GM19043 (cell line): Measurements from ENCODE around the gene PMP22.

Experiments
- ATAC-seq: cut with Tn5 transposase; IDR thresholded peaks from one replicate; pipeline ENCODE4 v1.9.1; 2021; ENCODE audit warnings: low read depth; ENCODE audit not compliant: unreplicated experiment

The PMP22 gene

GRCh38 chr17:15278380-15278779, 13.3 kb upstream of the PMP22 start:
- ATAC-seq, result no peak

GRCh38 chr17:15274017-15274416, 8.9 kb upstream of the PMP22 start:
- no peak for ATAC-seq

DNA sequence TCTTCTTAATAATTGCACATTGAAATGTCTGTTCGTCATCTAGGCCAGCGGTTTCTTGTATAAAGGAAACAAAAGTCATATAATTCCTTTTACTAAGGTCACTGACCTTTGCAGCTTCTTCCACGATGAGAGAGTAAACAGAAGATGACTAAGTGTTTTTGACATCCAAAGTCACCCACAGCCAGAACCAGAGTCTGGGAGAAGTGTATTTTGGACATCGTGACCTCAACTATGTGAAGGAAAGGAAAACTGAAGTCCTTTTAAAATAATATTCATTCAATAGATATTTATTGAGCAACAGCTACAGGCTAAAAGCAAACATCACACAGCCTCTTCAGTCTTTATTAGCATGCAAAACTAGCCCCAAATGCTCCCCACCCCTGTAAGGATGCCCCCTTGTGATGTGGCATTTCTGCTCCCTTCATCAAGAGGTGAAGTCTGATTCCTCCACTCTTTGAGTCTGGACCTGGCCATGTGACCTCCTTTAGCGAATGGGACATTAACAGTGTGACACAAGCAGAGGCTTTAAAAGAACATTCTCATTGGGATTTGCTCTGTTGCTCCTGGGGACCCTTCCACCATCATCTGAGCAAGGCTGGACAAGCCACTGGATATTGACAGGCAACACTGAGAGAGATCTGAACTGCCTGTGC, 8.1 kb upstream of the PMP22 start:
- no peak for ATAC-seq

GRCh38 chr17:15271741-15272140, 6.6 kb upstream of the PMP22 start:
- ATAC-seq, result no peak

DNA sequence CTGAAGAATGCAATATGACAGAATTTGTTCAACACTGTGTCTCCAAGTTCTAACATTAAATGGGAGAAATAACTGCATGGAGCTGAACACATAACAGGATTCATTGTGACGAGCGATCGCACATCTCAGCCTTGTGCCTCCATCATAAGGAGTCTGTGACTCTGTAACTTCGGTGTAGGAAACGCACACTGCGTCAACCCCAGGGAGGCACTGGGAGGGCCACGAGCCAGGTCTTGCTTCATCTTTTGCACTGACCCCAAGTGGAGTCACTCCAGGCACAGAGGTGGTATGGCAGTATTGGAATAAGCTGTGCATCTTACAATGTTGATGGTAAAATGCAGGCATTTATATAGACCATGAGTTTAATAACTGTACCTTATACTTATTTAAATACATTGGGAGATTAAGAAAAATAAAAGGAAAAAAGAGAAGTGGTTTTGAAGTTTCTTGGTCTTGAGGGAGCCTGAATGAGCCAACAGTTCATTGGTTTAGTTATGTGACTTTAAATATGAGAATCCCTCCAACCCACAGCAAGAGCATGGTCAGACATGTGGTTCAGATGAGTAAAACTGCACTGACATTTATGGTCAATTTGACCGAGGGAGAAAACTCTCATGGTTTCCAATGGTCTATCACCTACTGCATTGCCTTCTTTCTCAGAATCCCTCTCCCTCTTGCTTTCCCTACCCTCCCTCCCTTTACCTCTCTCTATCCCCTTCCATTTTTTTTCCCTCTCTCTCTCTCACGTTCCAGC, 5.7 kb upstream of the PMP22 start:
- no peak for ATAC-seq

DNA sequence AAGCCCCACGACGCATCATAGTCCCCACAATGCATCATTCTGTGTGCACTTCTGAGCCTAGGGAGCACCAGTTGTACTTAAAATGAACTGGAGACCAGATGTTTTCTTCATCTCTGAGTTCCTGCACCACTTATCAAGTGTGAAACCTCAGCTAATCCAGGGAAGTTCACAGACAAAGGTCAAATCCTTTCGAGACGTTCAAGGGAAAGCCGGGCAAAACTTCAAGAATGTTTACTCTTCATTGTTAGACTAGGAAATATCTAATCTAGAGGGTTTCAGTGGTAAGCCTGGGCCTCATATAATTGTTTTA, 4.6 kb upstream of the PMP22 start:
- no peak for ATAC-seq

DNA sequence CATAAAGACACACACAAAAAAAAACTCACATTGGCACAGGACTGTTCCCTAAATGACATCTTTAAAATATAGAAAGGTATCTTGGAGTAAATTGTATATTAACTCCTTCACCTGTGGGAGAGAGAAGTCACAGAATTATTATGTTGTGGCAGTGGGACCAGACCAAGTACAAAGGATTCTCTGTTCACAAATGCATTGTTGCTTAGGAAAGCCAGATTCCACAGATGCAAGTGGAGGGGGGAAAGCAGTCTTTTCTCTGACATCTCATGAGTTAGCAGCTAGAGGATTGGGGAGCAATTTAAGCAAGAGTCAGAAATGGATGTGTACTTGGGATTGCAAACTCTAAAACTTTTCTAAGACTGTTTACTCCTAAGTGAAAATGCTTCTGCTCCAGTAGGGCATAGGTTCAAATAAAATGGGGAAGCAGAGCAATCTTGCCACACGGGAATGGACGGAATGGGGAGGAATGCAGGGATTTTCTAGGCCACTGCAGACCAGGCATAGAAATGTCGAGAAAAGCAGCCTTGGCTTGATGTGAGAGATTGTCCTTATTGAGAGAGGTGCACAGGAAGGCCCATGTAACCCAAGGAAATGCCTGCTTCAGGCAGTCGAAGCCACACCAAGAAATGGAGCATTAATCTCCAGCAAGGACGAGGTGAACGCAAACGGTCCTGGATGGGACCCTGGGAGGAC, 4.1 kb upstream of the PMP22 start:
- no peak for ATAC-seq

- no peak for ATAC-seq
Observed at GRCh38 chr17:15268461-15268860, 3.3 kb upstream of the PMP22 start.

GRCh38 chr17:15267996-15268395, 2.9 kb upstream of the PMP22 start:
- ATAC-seq, result no peak

GRCh38 chr17:15266325-15267125, 1.4 kb upstream of the PMP22 start:
- ATAC-seq, result no peak

- ATAC-seq, result no peak
Observed at GRCh38 chr17:15264542-15264941, 584 bp downstream of the PMP22 start.

DNA sequence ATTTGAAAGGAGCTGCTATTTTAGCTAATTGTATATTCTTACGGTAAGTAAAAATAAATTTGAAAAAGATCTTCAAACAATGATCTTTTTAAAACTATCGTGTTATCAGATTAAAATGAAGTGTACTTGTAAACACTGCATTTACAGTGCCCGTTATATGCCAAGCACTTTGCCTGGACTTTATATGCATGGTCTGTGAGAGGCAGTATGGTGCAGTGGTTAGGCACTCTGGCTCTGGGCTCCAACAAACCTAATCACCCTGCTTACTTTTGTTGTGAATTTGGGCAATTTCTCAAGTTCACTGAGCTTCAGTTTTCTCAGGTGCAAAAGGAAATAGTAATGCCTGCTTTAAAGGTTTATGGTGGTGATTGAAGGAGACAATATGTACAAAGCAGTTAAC, 1.4 kb downstream of the PMP22 start:
- ATAC-seq, result no peak

DNA sequence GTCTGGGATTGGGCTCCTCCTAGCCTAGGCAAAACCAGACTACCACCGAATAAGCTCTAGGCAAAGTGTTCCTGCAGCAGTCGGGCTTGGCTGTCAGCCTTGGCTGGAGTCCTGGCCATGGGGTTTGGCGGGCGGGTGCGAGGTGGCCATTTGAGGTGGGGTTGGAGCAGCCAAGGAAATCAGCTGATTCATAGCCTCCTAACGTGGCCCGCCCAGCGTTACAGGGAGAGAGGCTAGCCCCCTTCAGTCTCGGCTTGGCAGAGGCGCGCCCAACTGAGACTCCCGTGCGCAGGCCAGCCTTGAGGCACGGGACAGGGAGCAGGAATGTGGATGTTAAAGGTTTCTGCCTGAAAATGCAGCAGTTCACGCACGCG, 1.9 kb downstream of the PMP22 start:
- ATAC-seq, result no peak

DNA sequence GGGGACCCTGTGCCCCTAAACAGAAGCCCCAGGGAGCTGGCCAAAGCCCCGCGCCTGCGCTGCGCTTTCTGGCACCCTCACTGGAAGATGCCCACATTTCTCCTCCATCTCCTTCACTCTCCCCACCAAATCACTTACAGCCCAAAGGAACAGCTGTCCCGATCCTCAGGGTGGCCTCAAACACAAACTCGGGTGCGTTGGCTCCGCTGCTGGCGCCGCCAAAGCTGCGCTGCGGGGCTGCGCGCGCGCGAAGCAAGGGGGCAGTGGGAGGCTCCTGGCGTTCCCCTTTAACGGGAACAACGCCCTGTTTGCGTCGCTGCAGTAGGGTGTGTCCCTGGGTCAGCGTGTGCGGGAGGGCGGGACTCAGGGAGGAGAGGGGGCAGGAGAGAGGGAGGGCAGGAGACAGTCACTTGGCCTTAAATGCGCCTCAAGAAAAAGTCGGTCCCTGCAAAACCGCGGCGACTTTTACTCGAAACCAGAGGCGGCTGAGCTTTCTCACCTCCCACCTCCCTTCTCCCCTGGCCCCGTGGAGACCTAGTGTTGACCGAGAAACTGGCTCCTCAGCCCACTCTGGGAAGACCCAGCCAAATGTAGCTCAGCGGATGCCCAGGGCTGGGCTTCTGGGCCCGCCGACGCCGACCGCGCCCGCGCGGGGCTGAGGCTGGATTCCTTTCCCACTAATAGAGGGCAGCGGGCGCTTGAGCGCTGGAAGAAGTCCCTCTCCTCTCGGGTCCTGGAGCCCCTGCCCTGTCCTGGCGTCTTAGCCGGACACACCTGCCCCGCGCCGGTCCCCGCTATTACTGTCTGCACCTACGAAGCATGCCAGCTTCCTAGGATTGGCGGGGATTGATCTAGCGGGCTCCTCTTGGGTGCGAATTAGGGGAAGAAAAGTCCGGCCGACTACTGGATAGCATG, 2.6 kb downstream of the PMP22 start:
- no peak for ATAC-seq

DNA sequence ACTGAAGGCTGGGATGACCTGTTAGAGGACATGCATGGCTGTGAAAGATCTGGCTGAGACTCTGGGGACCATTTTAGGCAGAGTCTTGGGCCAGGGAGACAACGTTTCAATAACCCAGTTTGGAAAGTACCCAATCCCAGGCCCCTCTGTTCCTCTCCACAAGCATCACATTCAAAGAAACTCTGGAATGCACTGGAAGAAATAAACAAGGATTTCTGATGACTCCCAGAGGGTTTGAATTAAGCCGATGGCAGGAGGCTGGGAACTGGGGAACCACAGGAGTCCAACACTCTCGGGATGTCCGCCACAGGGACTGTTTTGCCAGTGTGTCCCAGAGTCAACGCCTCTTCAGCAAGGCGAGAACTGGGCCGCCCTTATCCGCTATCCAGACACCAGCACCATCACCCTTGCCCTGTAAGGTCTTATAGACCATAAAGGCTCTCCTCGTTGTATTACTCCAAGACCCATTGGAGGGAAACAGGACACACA, 3.3 kb downstream of the PMP22 start:
- ATAC-seq, result no peak

DNA sequence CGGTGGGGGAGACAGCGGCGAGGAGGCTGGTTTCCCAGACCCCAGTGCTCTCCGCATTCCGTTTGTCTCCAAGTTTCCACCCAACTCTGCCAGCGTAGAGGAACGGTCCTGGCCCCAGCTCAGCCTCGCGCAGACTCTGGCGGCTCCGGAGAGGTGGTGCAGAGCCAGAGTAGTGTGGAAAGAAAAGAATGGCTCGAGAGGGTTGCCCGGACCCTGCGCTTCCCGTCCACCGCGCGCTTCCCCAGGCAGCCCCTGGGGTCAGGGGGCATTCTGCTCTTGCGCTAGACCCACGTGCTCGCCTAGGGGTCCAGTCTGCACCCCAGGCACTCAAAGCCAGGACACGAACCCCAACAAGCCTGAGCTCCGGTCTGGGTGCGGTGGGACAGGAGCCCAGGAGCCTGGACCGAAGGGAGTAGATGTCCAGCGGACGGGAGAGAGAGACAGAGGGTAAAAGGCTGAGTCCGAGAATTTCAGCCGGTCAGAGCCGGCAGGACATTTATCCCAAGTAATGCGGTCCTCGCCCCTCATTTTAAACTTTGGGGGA, 3.8 kb downstream of the PMP22 start:
- ATAC-seq, result no peak

GRCh38 chr17:15260376-15261257, 4.5 kb downstream of the PMP22 start:
- no peak for ATAC-seq

DNA sequence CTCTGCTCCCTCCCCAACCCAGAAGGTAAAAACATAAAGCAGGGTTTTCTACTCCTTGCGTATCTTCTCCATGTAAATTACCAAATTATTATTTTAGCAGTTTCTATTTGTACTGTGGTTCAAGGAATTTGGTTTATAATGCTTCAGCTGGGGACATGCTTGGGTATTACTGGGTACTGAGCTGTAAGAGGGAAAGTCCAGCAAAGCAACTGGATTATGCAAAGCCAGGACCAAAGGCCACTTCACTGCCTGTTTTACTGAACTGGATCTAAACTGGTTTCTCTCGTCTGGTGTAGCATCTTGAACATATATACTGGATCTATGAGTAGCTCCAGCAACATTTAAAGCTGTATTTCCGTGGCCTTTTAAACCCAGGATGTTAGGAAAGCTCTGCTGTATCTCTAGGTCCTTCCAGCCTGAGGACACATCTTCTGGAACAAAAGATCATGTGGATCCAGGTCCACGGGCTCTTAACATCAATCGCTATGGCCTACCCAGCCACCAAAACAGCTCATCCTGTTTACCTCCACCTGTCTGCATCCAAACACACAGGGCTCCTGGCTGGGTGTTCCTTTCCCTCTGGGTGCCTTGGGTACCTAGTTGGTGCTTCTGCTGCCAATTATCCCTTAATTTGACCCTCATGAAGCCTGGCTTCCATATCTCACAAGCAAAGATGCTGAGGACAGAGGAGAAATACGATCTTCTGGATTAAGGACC, 7.2 kb downstream of the PMP22 start:
- ATAC-seq, result no peak
